Endothelial cell of umbilical vein (primary cell): ENCODE results near the gene CFAP20DC. TPM values are rescaled to one million over a fixed set of nuclear protein-coding genes. Genes with fewer than 3 reads are reported as not detected.

Source experiments
- BruUV-seq: library from RNA; stranded (reverse); fragments of 400-500 nt; replicated peaks from 2 replicates; lab custom pipeline; 2021; lab: Mats Ljungman, UMichigan
- CTCF ChIA-PET: fragments of 300-600, 350-600 bp; sonication (Branson Sonifier 250); formaldehyde crosslinking; loops from one replicate; lab custom pipeline; 2021; ENCODE audit warnings: antibody characterized with exemption, inconsistent platforms; lab: Charles Lee
- POLR2A ChIA-PET: fragments of 300-600, 350-600 bp; sonication (Branson Sonifier 250); formaldehyde crosslinking; loops from one replicate; lab custom pipeline; 2021; ENCODE audit warnings: antibody characterized with exemption, inconsistent platforms; lab: Charles Lee
- DNase-seq: peaks from one replicate; pipeline ENCODE4 v3.0.0-alpha.2; 2011; ENCODE audit warnings: low read depth, low spot score
- FAIRE-seq: peaks from 2 replicates; lab custom pipeline; 2011; peaks lifted over from hg19 to GRCh38; lab: Jason Lieb, UNC
- H2AFZ ChIP-seq: 2 replicates; pipeline ENCODE4 v1.6.0; 2012; ENCODE audit warnings: low read depth, low read length, control low read depth, inconsistent platforms
- H3K27ac ChIP-seq: 2 replicates; pipeline ENCODE4 v1.5.1; 2011; ENCODE audit warnings: low read depth, mild to moderate bottlenecking, control low read depth, low read length, moderate library complexity; ENCODE audit not compliant: insufficient read depth
- H3K27me3 ChIP-seq, 2 experiments: 2 replicates each; pipeline versions ENCODE4 v1.6.0 to v1.6.1; 2011; ENCODE audit warnings: low read length in 2 of 2, mixed read lengths in 1 of 2; ENCODE audit not compliant: control insufficient read depth in 2 of 2, insufficient read depth in 2 of 2
- H3K36me3 ChIP-seq, 2 experiments: 2 replicates in 1 of 2; 3 replicates in 1 of 2; pipeline ENCODE4 v1.5.1; 2011; ENCODE audit warnings: low read length in 2 of 2, mild to moderate bottlenecking in 1 of 2, moderate library complexity in 1 of 2; ENCODE audit not compliant: control insufficient read depth in 2 of 2, insufficient read depth in 2 of 2; ENCODE audit errors: extremely low read depth in 1 of 2
- H3K4me1 ChIP-seq: 3 replicates; pipeline ENCODE4 v1.5.1; 2011; ENCODE audit warnings: mild to moderate bottlenecking, low read length; ENCODE audit not compliant: control insufficient read depth, insufficient read depth; ENCODE audit errors: extremely low read depth
- H3K4me2 ChIP-seq: 2 replicates; pipeline ENCODE4 v1.6.1; 2011; ENCODE audit warnings: low read length, control low read depth, mixed read lengths; ENCODE audit not compliant: insufficient read depth
- H3K4me3 ChIP-seq, 3 experiments: fragments of 200-600 bp in 1 of 3; sonication (generic), shearing (Covaris generic) in 1 of 3; replicated peaks in 1 of 3; 2 replicates each; pipeline ENCODE4 v1.5.1; 2011 to 2016; ENCODE audit warnings: control low read depth in 3 of 3, low read length in 3 of 3, mild to moderate bottlenecking in 2 of 3, inconsistent platforms in 1 of 3, low read depth in 1 of 3, moderate library complexity in 1 of 3; ENCODE audit not compliant: insufficient read depth in 1 of 3
- H3K79me2 ChIP-seq: 2 replicates; pipeline ENCODE4 v1.6.0; 2012; ENCODE audit warnings: low read length, inconsistent platforms; ENCODE audit not compliant: control insufficient read depth, insufficient read depth
- H3K9ac ChIP-seq: replicated peaks from 2 replicates; pipeline ENCODE3; 2011; ENCODE audit warnings: low read length, control low read depth; ENCODE audit not compliant: insufficient read depth; ENCODE audit errors: extremely low read depth
- H3K9me1 ChIP-seq: replicated peaks from 3 replicates; pipeline ENCODE4 v1.6.0; 2011; ENCODE audit warnings: mild to moderate bottlenecking, low read length; ENCODE audit not compliant: control insufficient read depth, insufficient read depth; ENCODE audit errors: extremely low read depth
- H3K9me3 ChIP-seq: replicated peaks from 2 replicates; pipeline ENCODE4 v1.5.1; 2012; ENCODE audit warnings: low read length, inconsistent platforms; ENCODE audit not compliant: control insufficient read depth, insufficient read depth
- H4K20me1 ChIP-seq: replicated peaks from 2 replicates; pipeline ENCODE3; 2011; ENCODE audit warnings: mild to moderate bottlenecking, low read length; ENCODE audit not compliant: control insufficient read depth, insufficient read depth; ENCODE audit errors: extremely low read depth
- EZH2 ChIP-seq: IDR thresholded peaks from 2 replicates; pipeline ENCODE4 v1.6.1; 2012; ENCODE audit warnings: borderline replicate concordance, low read depth, mild to moderate bottlenecking, moderate library complexity, low read length, inconsistent platforms; ENCODE audit not compliant: severe bottlenecking
- FOS ChIP-seq: IDR thresholded peaks from 2 replicates; pipeline ENCODE4 v1.6.1; 2011; ENCODE audit warnings: mild to moderate bottlenecking, low read length, moderate library complexity, borderline replicate concordance; ENCODE audit not compliant: insufficient read depth
- dilution Hi-C: fragments of 300-500 bp; cut with MboI; formaldehyde crosslinking; loops from one replicate; pipeline ENCODE4 v1.15.0; 2019; ENCODE audit warnings: low sequenced_read_pairs; ENCODE audit not compliant: extremely low pct_ligation_motif_present
- intact Hi-C: fragments of 100-400 bp; cut with micrococcal nuclease; formaldehyde crosslinking; loops from one replicate; pipeline ENCODE4 v1.10.0; 2022
- polyA plus RNA-seq, 4 experiments: library from polyadenylated mRNA; depleted of rRNA in 3 of 4; stranded (reverse) in 3 of 4; unstranded in 1 of 4; fragments of >200 nt; gene quantifications; 2 replicates each; pipeline versions ENCODE4 v1.2.1 to v1.2.3, GENCODE V29; 2011 to 2012; ENCODE audit warnings: missing spikeins in 1 of 4
- total RNA-seq: library from RNA; stranded (reverse); gene quantifications from 2 replicates; pipeline ENCODE4 v1.2.3, GENCODE V29; 2021

CFAP20DC gene
- total and polyA plus RNA-seq, 2 donors (not counting 3 experiments of a cell fraction or from before 2014, with no cell fraction given) = 0.92 to 2.1 TPM

GRCh38 chr3:58839964-58840363 is 209.9 kb downstream of the CFAP20DC start:
- dilution Hi-C loops (no loop called here), intact Hi-C loops (no loop called here)
- H3K4me1 ChIP-seq = peaks cover under 1% of the 10 kb centered on the region
- H3K9me1 ChIP-seq = no peaks in the 10 kb centered on the region
- H3K27me3 ChIP-seq = no peaks in the 10 kb centered on the region
- ChIA-PET POLR2A (no interaction called here), CTCF (interaction anchor here (1.4 to 3.1 kb wide), 2 partner anchors 16 to 195 kb away, joined by 3 to 13 read pairs; no protein-coding TSS in a partner anchor)
- DNase-seq (no peak), FAIRE-seq (no peak)
- H3K79me2 ChIP-seq = no peaks in the 10 kb centered on the region
- no peak overlapping the region for H2AFZ ChIP-seq
- no peak overlapping the region for H3K9ac ChIP-seq
- no peaks in the 10 kb centered on the region for H4K20me1 ChIP-seq
- TF ChIP-seq FOS = no peak
- H3K4me3 ChIP-seq = no peak overlapping the region
- H3K27ac ChIP-seq = no peak overlapping the region
- no peaks in the 10 kb centered on the region for H3K36me3 ChIP-seq
- no peak overlapping the region for H3K4me2 ChIP-seq
- no TSS peak for BruUV-seq
- no peaks in the 10 kb centered on the region for H3K9me3 ChIP-seq

DNA sequence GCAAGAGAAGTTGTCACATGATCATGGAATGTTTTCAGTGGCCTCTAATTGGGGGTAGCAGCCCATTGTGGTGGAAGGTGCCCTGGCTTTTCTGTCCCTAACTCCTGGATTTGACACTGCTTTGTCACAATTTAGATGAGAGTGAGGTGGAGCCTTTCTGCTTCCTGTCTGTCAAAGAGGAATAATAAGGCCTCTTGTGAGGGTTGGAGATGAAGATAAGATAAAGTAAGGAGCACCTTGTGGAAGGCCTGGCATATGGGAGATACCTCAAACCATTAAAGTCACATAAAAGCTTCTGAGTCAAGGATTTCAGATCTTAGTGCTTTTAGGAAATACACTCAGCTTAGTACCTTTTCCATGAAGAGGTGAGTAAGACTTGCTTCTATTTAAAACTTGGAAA is 210.6 kb downstream of the CFAP20DC start:
- TF ChIP-seq EZH2 = no peak
- BruUV-seq = no TSS peak
- no peak overlapping the region for H3K4me2 ChIP-seq
- H3K4me1 ChIP-seq = peaks cover 7% of the 10 kb centered on the region
- no peak overlapping the region for H2AFZ ChIP-seq
- intact Hi-C loops = no loop called here
- dilution Hi-C loops = no loop called here
- H4K20me1 ChIP-seq = no peaks in the 10 kb centered on the region
- H3K79me2 ChIP-seq = no peaks in the 10 kb centered on the region
- POLR2A ChIA-PET = no interaction called here
- H3K27me3 ChIP-seq = no peaks in the 10 kb centered on the region
- no peak overlapping the region for H3K27ac ChIP-seq
- FAIRE-seq (no peak), DNase-seq (no peak)
- no peaks in the 10 kb centered on the region for H3K36me3 ChIP-seq
- H3K9ac ChIP-seq = no peak overlapping the region
- no peaks in the 10 kb centered on the region for H3K9me1 ChIP-seq
- no peaks in the 10 kb centered on the region for H3K9me3 ChIP-seq
- CTCF ChIA-PET = interaction anchor here (1.1 to 3.1 kb wide), 3 partner anchors 9 to 194 kb away, joined by 3 to 13 read pairs (median 3); no protein-coding TSS in a partner anchor
- H3K4me3 ChIP-seq = no peak overlapping the region
